Trophoblast cell (in vitro differentiated cells and primary cell): Measurements from ENCODE around the gene GART.

Experiments used
- DNase-seq, 2 donors: peaks; one replicate each; pipeline ENCODE4 v3.0.0-alpha.2; 2016
- H2AFZ ChIP-seq: 2 replicates; pipeline ENCODE4 v1.6.1; 2013; ENCODE audit warnings: low read length, moderate library complexity, mild to moderate bottlenecking; ENCODE audit not compliant: insufficient read depth, poor library complexity
- H2AK5ac ChIP-seq: 2 replicates; pipeline ENCODE4 v1.6.1; 2013; ENCODE audit warnings: mild to moderate bottlenecking, low read length
- H2BK120ac ChIP-seq: 2 replicates; pipeline ENCODE4 v1.6.1; 2013; ENCODE audit warnings: low read length, mild to moderate bottlenecking, moderate library complexity; ENCODE audit not compliant: insufficient read depth, poor library complexity
- H2BK12ac ChIP-seq: 2 replicates; pipeline ENCODE4 v1.6.1; 2013; ENCODE audit warnings: mild to moderate bottlenecking, low read length, moderate library complexity
- H2BK5ac ChIP-seq: 2 replicates; pipeline ENCODE4 v1.6.1; 2013; ENCODE audit warnings: low read length, low read depth, moderate library complexity, mild to moderate bottlenecking; ENCODE audit not compliant: poor library complexity
- H3K14ac ChIP-seq: 2 replicates; pipeline ENCODE4 v1.6.1; 2013; ENCODE audit warnings: mild to moderate bottlenecking, low read length
- H3K18ac ChIP-seq: 2 replicates; pipeline ENCODE4 v1.6.1; 2013; ENCODE audit warnings: mild to moderate bottlenecking, low read length
- H3K23ac ChIP-seq: 2 replicates; pipeline ENCODE4 v1.6.1; 2013; ENCODE audit warnings: low read length
- H3K27ac ChIP-seq: 2 replicates; pipeline ENCODE4 v1.5.1; 2013; ENCODE audit warnings: low read depth, mild to moderate bottlenecking, inconsistent platforms, low read length, moderate library complexity
- H3K27me3 ChIP-seq: 2 replicates; pipeline ENCODE4 v1.6.1; 2013; ENCODE audit warnings: inconsistent platforms, mild to moderate bottlenecking, low read length, moderate library complexity; ENCODE audit not compliant: insufficient read depth
- H3K36me3 ChIP-seq, 2 experiments: 1 replicate in 1 of 2; 2 replicates in 1 of 2; pipeline ENCODE4 v1.6.1; 2013; ENCODE audit warnings: low read length in 2 of 2, mild to moderate bottlenecking in 2 of 2, moderate library complexity in 1 of 2; ENCODE audit not compliant: insufficient read depth in 2 of 2, control insufficient read depth in 1 of 2
- H3K4ac ChIP-seq: 2 replicates; pipeline ENCODE4 v1.6.1; 2013; ENCODE audit warnings: low read depth, mild to moderate bottlenecking, low read length, moderate library complexity
- H3K4me1 ChIP-seq, 2 experiments: 1 replicate in 1 of 2; 2 replicates in 1 of 2; pipeline ENCODE4 v1.6.1; 2013; ENCODE audit warnings: low read length in 2 of 2, mild to moderate bottlenecking in 2 of 2, moderate library complexity in 1 of 2; ENCODE audit not compliant: insufficient read depth in 2 of 2, control insufficient read depth in 1 of 2
- H3K4me2 ChIP-seq: 2 replicates; pipeline ENCODE4 v1.6.1; 2013; ENCODE audit warnings: inconsistent platforms, mild to moderate bottlenecking, low read length, moderate library complexity
- H3K4me3 ChIP-seq: 2 replicates; pipeline ENCODE4 v1.5.1; 2013; ENCODE audit warnings: mild to moderate bottlenecking, low read depth, low read length, inconsistent platforms
- H3K79me1 ChIP-seq: one replicate; pipeline ENCODE4 v1.6.1; 2013; ENCODE audit warnings: low read length
- H3K79me2 ChIP-seq: 2 replicates; pipeline ENCODE4 v1.6.1; 2013; ENCODE audit warnings: low read length, mild to moderate bottlenecking; ENCODE audit not compliant: control insufficient read depth, insufficient read depth, poor library complexity
- H3K9ac ChIP-seq: 2 replicates; pipeline ENCODE4 v1.6.1; 2013; ENCODE audit warnings: mild to moderate bottlenecking, low read length
- H3K9me3 ChIP-seq: 2 replicates; pipeline ENCODE4 v1.6.1; 2013; ENCODE audit warnings: low read depth, mild to moderate bottlenecking, control low read depth, inconsistent platforms, low read length; ENCODE audit not compliant: insufficient read depth
- H4K12ac ChIP-seq: 2 replicates; pipeline ENCODE4 v1.6.1; 2013; ENCODE audit warnings: low read depth, mild to moderate bottlenecking, low read length, moderate library complexity
- H4K8ac ChIP-seq: 2 replicates; pipeline ENCODE4 v1.6.1; 2013; ENCODE audit warnings: low read depth, mild to moderate bottlenecking, low read length, moderate library complexity
- H4K91ac ChIP-seq: one replicate; pipeline ENCODE4 v1.6.1; 2013; ENCODE audit warnings: low read depth, mild to moderate bottlenecking, low read length, moderate library complexity
- WGBS: extraction: QIAGEN DNeasy Blood & Tissue Kit; methylation state at CpG from one replicate; pipeline ENCODE4 v1.1.7; 2013; ENCODE audit warnings: missing lambda C conversion rate; ENCODE audit not compliant: insufficient read length, insufficient coverage; ENCODE audit errors: extremely low coverage; 5-methylcytosine and 5-hydroxymethylcytosine counted together

Gene GART

GRCh38 chr21:33505833-33506232, 36.1 kb downstream of the GART start:
- no peak overlapping the region for H4K8ac ChIP-seq
- H3K27me3 ChIP-seq, result no peaks in the 10 kb centered on the region
- no CpG with 5 or more reads among the region's 8 CpGs for WGBS
- no peak overlapping the region for H3K27ac ChIP-seq
- no peak overlapping the region for H4K12ac ChIP-seq
- no peak overlapping the region for H2BK12ac ChIP-seq
- no peaks in the 10 kb centered on the region for H3K79me2 ChIP-seq
- no peak overlapping the region for H2AK5ac ChIP-seq
- H2BK5ac ChIP-seq, result no peak overlapping the region
- H2AFZ ChIP-seq, result no peak overlapping the region
- H4K91ac ChIP-seq, result no peak overlapping the region
- no peak overlapping the region for H3K4me2 ChIP-seq
- H3K4me3 ChIP-seq, result no peak overlapping the region
- no peak overlapping the region for H2BK120ac ChIP-seq
- no peak overlapping the region for H3K9ac ChIP-seq
- no peak overlapping the region for H3K4ac ChIP-seq
- no peak for DNase-seq
- no peaks in the 10 kb centered on the region for H3K9me3 ChIP-seq
- H3K36me3 ChIP-seq, result peaks cover 7 to 18% of the 10 kb centered on the region in 2 experiments
- no peaks in the 10 kb centered on the region for H3K79me1 ChIP-seq
- H3K23ac ChIP-seq, result no peak overlapping the region
- H3K14ac ChIP-seq, result no peak overlapping the region
- H3K18ac ChIP-seq, result no peak overlapping the region
- H3K4me1 ChIP-seq, result no peaks in the 10 kb centered on the region

DNA sequence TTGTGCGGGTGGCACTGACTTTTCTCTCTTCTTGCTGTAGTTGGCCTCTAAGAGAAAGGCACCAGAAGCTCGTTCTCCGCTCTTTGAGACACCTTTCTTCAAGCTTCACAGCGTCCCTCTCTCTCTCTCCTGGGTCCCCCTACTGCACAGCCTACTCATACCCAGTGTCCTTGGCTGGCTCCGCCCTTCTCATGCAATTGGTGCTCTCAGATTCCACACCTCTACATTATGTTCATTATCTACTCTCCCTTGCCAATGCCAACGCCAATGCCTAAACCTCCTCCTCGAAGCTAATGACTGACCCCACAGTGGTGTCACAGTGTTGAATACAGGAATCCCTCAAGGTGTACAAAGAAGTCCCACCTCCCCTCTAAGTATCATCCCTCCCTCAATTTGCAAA, 45.6 kb downstream of the GART start:
- H4K8ac ChIP-seq, result no peak overlapping the region
- no peaks in the 10 kb centered on the region for H3K36me3 ChIP-seq
- H3K27ac ChIP-seq, result no peak overlapping the region
- no peak overlapping the region for H3K18ac ChIP-seq
- no CpG with 5 or more reads among the region's 7 CpGs for WGBS
- H3K79me1 ChIP-seq, result peaks cover 2% of the 10 kb centered on the region
- H4K91ac ChIP-seq, result no peak overlapping the region
- H4K12ac ChIP-seq, result no peak overlapping the region
- no peak overlapping the region for H2AFZ ChIP-seq
- H3K27me3 ChIP-seq, result no peaks in the 10 kb centered on the region
- no peaks in the 10 kb centered on the region for H3K79me2 ChIP-seq
- no peak for DNase-seq
- no peak overlapping the region for H3K14ac ChIP-seq
- H3K4ac ChIP-seq, result no peak overlapping the region
- H3K23ac ChIP-seq, result no peak overlapping the region
- no peaks in the 10 kb centered on the region for H3K4me1 ChIP-seq
- no peak overlapping the region for H3K9ac ChIP-seq
- no peak overlapping the region for H2BK5ac ChIP-seq
- no peak overlapping the region for H3K4me2 ChIP-seq
- no peak overlapping the region for H2AK5ac ChIP-seq
- no peak overlapping the region for H3K4me3 ChIP-seq
- no peak overlapping the region for H2BK12ac ChIP-seq
- no peaks in the 10 kb centered on the region for H3K9me3 ChIP-seq
- no peak overlapping the region for H2BK120ac ChIP-seq

- H3K79me2 ChIP-seq, result no peaks in the 10 kb centered on the region
- H3K23ac ChIP-seq, result no peak overlapping the region
- H3K36me3 ChIP-seq, result no peaks in the 10 kb centered on the region
- H3K9ac ChIP-seq, result no peak overlapping the region
- H2AFZ ChIP-seq, result no peak overlapping the region
- H3K14ac ChIP-seq, result no peak overlapping the region
- no peaks in the 10 kb centered on the region for H3K9me3 ChIP-seq
- H3K27ac ChIP-seq, result no peak overlapping the region
- peaks cover 0 to 3% of the 10 kb centered on the region in 2 experiments for H3K4me1 ChIP-seq
- no peak overlapping the region for H2BK12ac ChIP-seq
- no peak overlapping the region for H4K91ac ChIP-seq
- no peak overlapping the region for H3K18ac ChIP-seq
- no peak overlapping the region for H4K8ac ChIP-seq
- H3K4me2 ChIP-seq, result no peak overlapping the region
- H3K4ac ChIP-seq, result no peak overlapping the region
- H2BK5ac ChIP-seq, result no peak overlapping the region
- no peak overlapping the region for H2AK5ac ChIP-seq
- no peak overlapping the region for H2BK120ac ChIP-seq
- DNase-seq, result no peak
- H3K27me3 ChIP-seq, result no peaks in the 10 kb centered on the region
- no peak overlapping the region for H4K12ac ChIP-seq
- H3K4me3 ChIP-seq, result no peak overlapping the region
- no CpG with 5 or more reads among the region's 4 CpGs for WGBS
- H3K79me1 ChIP-seq, result peaks cover 2% of the 10 kb centered on the region
Observed at GRCh38 chr21:33495743-33496142, 46.2 kb downstream of the GART start.

- DNase-seq, result no peak
- Histone ChIP-seq H3K9me3 (no peaks in the 10 kb centered on the region), H3K4me1 (peaks cover 0 to 3% of the 10 kb centered on the region in 2 experiments), H3K4me2 (no peak overlapping the region), H2BK12ac (no peak overlapping the region), H3K36me3 (no peaks in the 10 kb centered on the region), H2AK5ac (no peak overlapping the region), H3K79me1 (peaks cover 2% of the 10 kb centered on the region), H3K18ac (no peak overlapping the region), H3K4ac (no peak overlapping the region), H2BK5ac (no peak overlapping the region), H4K12ac (no peak overlapping the region), H3K4me3 (no peak overlapping the region), H4K91ac (no peak overlapping the region), H3K23ac (no peak overlapping the region), H4K8ac (no peak overlapping the region), H3K27ac (no peak overlapping the region), H2BK120ac (no peak overlapping the region), H3K79me2 (no peaks in the 10 kb centered on the region), H3K9ac (no peak overlapping the region), H2AFZ (no peak overlapping the region), H3K27me3 (no peaks in the 10 kb centered on the region), H3K14ac (no peak overlapping the region)
- WGBS, result no CpG with 5 or more reads among the region's 3 CpGs
Observed at GRCh38 chr21:33493756-33494155, 48.2 kb downstream of the GART start.
